SU-DHL-6 (cell line): ENCODE measurements around the gene POLE.

Source experiments
- H2AFZ ChIP-seq: fragments of 200-600 bp; sonication (generic); 2 replicates; pipeline ENCODE4 v1.6.1; 2014; ENCODE audit warnings: low read depth, mild to moderate bottlenecking, moderate library complexity, mixed read lengths, antibody characterized with exemption, low read length; ENCODE audit not compliant: severe bottlenecking
- H3F3A ChIP-seq: fragments of 200-600 bp; shearing (Covaris generic); 2 replicates; pipeline ENCODE4 v1.6.0; 2016; ENCODE audit warnings: antibody characterized with exemption, mild to moderate bottlenecking; ENCODE audit not compliant: insufficient read depth
- H3K27ac ChIP-seq: fragments of 200-600 bp; sonication (generic); 2 replicates; pipeline ENCODE4 v1.5.1; 2016; ENCODE audit warnings: low read depth, mild to moderate bottlenecking, low read length, moderate library complexity, mixed read lengths
- H3K27me3 ChIP-seq: fragments of 200-600 bp; sonication (generic), shearing (Covaris generic); 2 replicates; pipeline ENCODE4 v1.6.0; 2014; ENCODE audit warnings: mild to moderate bottlenecking, low read length
- H3K36me3 ChIP-seq: fragments of 200-600 bp; sonication (generic); 2 replicates; pipeline ENCODE4 v1.6.1; 2014; ENCODE audit warnings: mild to moderate bottlenecking, low read length, mixed read lengths
- H3K4me2 ChIP-seq: fragments of 300-600, 200-600 bp; shearing (Covaris generic), sonication (generic); 2 replicates; pipeline ENCODE4 v1.6.0; 2014; ENCODE audit warnings: low read length, low read depth, mild to moderate bottlenecking; ENCODE audit not compliant: poor library complexity, severe bottlenecking
- H3K4me3 ChIP-seq: fragments of 200-600 bp; sonication (generic); 2 replicates; pipeline ENCODE4 v1.5.1; 2014; ENCODE audit warnings: antibody characterized with exemption, low read length, mild to moderate bottlenecking, mixed read lengths; ENCODE audit not compliant: insufficient read depth, poor library complexity, severe bottlenecking
- H3K79me2 ChIP-seq: fragments of 200-600 bp; sonication (generic); 2 replicates; pipeline ENCODE4 v1.6.1; 2014; ENCODE audit warnings: mild to moderate bottlenecking, low read length, moderate library complexity; ENCODE audit not compliant: insufficient read depth
- H3K9ac ChIP-seq: fragments of 200-600 bp; sonication (generic); 2 replicates; pipeline ENCODE4 v1.7.0; 2014; ENCODE audit warnings: mild to moderate bottlenecking, low read length
- H3K9me2 ChIP-seq: fragments of 200-600 bp; sonication (generic); replicated peaks from 2 replicates; pipeline ENCODE4 v1.6.1; 2014; ENCODE audit warnings: low read length; ENCODE audit not compliant: insufficient read depth
- H3K9me3 ChIP-seq: fragments of 200-600 bp; sonication (generic); 2 replicates; pipeline ENCODE4 v1.6.1; 2014; ENCODE audit warnings: low read length, mixed read lengths; ENCODE audit not compliant: insufficient read depth
- H4K20me1 ChIP-seq: fragments of 200-600 bp; sonication (generic); 2 replicates; pipeline ENCODE4 v1.6.1; 2014; ENCODE audit warnings: low read depth, mild to moderate bottlenecking, antibody characterized with exemption, low read length, moderate library complexity, mixed read lengths
- EZH2phosphoT487 ChIP-seq: fragments of 200-600 bp; sonication (generic), shearing (Covaris generic); conservative IDR thresholded peaks from 2 replicates; pipeline ENCODE4 v1.6.1; 2018; ENCODE audit warnings: mild to moderate bottlenecking, antibody characterized with exemption, low read length, moderate library complexity, mixed read lengths
- TF ChIP-seq, protein P1 (sequence below): fragments of 200-600 bp; sonication (generic); IDR thresholded peaks from one replicate; pipeline ENCODE4 v1.5.1; 2017; ENCODE audit warnings: antibody characterized with exemption, mild to moderate bottlenecking, low read length, moderate library complexity; ENCODE audit not compliant: insufficient read depth, poor library complexity, severe bottlenecking

The POLE gene

DNA sequence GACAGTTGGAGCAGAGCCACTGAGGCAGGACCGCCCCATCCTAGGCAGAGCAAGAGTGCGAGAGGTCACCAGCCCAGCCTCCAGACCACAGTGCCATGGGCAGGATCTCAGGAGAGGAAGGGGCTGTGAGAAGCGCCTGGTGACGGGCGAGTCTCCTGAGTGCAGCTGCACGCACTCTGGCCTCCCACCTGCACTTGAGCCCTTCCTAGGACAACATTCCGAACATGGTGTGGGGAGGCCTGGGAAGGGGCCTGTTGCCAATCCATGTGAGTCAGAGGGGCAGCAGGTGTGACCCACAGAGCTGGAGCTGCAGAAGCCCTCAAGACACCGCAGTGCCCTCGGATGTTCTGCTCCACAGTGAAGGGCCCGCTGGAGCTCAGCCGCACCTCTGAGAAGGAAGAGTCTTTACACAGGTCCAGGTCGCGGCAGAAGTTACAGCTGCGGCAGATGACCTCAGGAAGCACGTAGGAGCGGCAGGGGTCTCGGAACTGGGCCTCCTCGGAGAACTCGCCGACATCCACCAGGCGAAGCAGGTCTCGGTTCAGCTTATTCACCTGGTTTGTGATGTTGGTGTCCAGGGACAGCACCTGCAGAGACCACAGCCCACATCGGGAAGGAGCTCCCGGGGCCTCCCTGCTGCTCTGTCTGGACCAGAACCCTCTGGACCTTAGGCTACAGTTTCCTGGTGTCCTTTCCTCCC, 61.3 kb downstream of the POLE start:
- Histone ChIP-seq H3K9me3 (no peaks in the 10 kb centered on the region), H3K4me2 (no peak overlapping the region), H3K9ac (no peak overlapping the region), H3K4me3 (no peak overlapping the region), H3K27me3 (no peaks in the 10 kb centered on the region), H3F3A (no peaks in the 10 kb centered on the region), H3K36me3 (no peaks in the 10 kb centered on the region), H3K79me2 (no peaks in the 10 kb centered on the region), H2AFZ (no peak overlapping the region), H3K27ac (no peak overlapping the region), H3K9me2 (no peaks in the 10 kb centered on the region), H4K20me1 (no peaks in the 10 kb centered on the region)
- TF ChIP-seq, protein P1, sequence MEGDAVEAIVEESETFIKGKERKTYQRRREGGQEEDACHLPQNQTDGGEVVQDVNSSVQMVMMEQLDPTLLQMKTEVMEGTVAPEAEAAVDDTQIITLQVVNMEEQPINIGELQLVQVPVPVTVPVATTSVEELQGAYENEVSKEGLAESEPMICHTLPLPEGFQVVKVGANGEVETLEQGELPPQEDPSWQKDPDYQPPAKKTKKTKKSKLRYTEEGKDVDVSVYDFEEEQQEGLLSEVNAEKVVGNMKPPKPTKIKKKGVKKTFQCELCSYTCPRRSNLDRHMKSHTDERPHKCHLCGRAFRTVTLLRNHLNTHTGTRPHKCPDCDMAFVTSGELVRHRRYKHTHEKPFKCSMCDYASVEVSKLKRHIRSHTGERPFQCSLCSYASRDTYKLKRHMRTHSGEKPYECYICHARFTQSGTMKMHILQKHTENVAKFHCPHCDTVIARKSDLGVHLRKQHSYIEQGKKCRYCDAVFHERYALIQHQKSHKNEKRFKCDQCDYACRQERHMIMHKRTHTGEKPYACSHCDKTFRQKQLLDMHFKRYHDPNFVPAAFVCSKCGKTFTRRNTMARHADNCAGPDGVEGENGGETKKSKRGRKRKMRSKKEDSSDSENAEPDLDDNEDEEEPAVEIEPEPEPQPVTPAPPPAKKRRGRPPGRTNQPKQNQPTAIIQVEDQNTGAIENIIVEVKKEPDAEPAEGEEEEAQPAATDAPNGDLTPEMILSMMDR: no peak
- no peak for TF ChIP-seq EZH2phosphoT487

DNA sequence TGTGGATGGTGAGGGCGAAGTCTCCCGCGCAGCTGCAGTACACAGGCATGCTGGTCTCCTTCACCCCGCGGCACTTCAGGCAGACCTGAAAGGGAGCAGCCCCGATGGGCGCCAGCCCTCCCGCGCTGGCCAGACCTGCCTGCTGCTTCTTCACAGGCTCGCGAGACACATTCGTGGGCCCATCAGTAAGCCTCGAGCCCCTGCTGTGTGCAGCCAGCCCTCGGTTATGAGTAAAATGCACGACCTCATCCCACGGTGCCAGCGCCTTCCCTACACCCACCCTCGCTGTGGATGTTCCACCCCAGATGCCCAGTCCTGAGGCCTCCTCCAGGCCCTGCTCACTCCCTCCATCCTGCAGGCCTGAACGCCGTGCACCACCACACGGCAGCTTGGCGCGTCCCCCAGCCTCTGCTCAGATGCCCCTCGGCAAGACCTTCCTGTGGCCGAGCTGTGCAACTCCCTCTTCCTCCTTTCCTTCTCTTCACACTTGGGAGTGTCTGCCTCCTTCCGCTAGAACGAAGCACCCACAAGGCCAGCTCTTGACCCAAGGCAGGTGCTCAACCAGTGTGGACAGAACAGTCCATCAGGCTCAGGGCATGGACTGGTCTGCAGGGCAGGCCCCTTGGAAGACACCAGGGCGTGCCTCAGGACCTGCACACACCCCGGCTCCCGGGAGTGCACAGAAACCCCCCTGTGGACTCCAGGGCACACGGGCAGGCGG, 62.1 kb downstream of the POLE start:
- no peak overlapping the region for H3K4me2 ChIP-seq
- no peak overlapping the region for H3K4me3 ChIP-seq
- no peaks in the 10 kb centered on the region for H3K79me2 ChIP-seq
- no peaks in the 10 kb centered on the region for H3K36me3 ChIP-seq
- H4K20me1 ChIP-seq: no peaks in the 10 kb centered on the region
- H3K9me2 ChIP-seq: no peaks in the 10 kb centered on the region
- no peak overlapping the region for H2AFZ ChIP-seq
- no peak overlapping the region for H3K9ac ChIP-seq
- H3K9me3 ChIP-seq: no peaks in the 10 kb centered on the region
- no peak for TF ChIP-seq EZH2phosphoT487
- TF ChIP-seq, protein P1: no peak
- H3F3A ChIP-seq: no peaks in the 10 kb centered on the region
- H3K27ac ChIP-seq: no peak overlapping the region
- H3K27me3 ChIP-seq: no peaks in the 10 kb centered on the region

DNA sequence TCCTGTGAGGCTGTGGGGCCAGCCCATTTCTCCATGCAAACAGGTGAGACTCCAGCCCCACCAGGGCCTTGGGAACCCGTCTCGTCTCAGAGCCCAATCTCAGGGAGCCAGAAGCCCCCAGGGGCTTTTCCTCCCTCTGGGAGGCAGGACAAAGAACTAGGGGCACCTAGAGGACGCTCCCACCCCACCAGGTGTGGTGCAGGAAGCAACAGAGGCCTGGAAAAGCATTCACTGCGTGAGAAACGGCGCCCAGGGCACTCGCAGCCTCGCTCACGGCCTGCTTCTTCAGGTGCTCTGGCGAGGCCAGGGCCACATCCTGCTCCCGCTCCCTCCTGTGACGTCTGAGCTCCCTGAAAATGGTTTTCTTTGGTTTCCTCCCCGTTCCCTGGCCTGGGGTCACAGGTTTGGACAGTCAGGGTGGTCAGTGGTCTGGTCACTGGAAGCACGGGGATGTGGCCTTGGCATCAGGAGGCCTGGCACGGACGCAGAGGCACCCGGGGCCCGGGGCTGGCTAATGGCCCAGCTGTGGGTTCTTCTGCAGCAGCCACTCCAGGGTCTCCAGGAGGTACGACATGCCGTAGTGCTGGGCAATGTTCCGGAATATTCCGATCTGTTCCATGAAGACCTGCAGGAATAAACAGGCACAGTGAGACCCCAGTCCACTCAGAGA, 62.8 kb downstream of the POLE start:
- H4K20me1 ChIP-seq: no peaks in the 10 kb centered on the region
- no peaks in the 10 kb centered on the region for H3K27me3 ChIP-seq
- H3K27ac ChIP-seq: no peak overlapping the region
- no peak for TF ChIP-seq EZH2phosphoT487
- TF ChIP-seq, protein P1: no peak
- H3K79me2 ChIP-seq: no peaks in the 10 kb centered on the region
- H3F3A ChIP-seq: no peaks in the 10 kb centered on the region
- H3K36me3 ChIP-seq: no peaks in the 10 kb centered on the region
- H2AFZ ChIP-seq: no peak overlapping the region
- no peaks in the 10 kb centered on the region for H3K9me2 ChIP-seq
- no peak overlapping the region for H3K4me3 ChIP-seq
- H3K9me3 ChIP-seq: no peaks in the 10 kb centered on the region
- H3K4me2 ChIP-seq: no peak overlapping the region
- H3K9ac ChIP-seq: no peak overlapping the region
